ENCODE results near the gene KLHL29.

KLHL29 gene

GRCh38 chr2:23447405-23447804 is 62.4 kb downstream of the KLHL29 start:
- intact Hi-C loops (cut with micrococcal nuclease): no loop called here
- Mint-ChIP-seq H3K9me3 (no peaks in the 10 kb centered on the region), H3K27ac (no peak overlapping the region), H3K36me3 (ENCODE audit: low read depth) (no peaks in the 10 kb centered on the region), H3K4me3 (no peak overlapping the region), H3K4me1 (ENCODE audit: low read depth) (peaks cover 24% of the 10 kb centered on the region), H3K27me3 (peaks cover 47% of the 10 kb centered on the region)

- Mint-ChIP-seq H3K9me3 (no peaks in the 10 kb centered on the region), H3K27me3 (peaks cover 56% of the 10 kb centered on the region), H3K4me1 (ENCODE audit: low read depth) (peaks cover 36% of the 10 kb centered on the region), H3K4me3 (no peak overlapping the region), H3K36me3 (ENCODE audit: low read depth) (no peaks in the 10 kb centered on the region), H3K27ac (no peak overlapping the region)
- intact Hi-C loops (cut with micrococcal nuclease): no loop called here
Measured at GRCh38 chr2:23448906-23449305, 63.9 kb downstream of the KLHL29 start.

GRCh38 chr2:23449413-23449812 is 64.4 kb downstream of the KLHL29 start:
- H3K36me3 Mint-ChIP-seq (ENCODE audit: low read depth): no peaks in the 10 kb centered on the region
- no peaks in the 10 kb centered on the region for H3K9me3 Mint-ChIP-seq
- intact Hi-C loops (cut with micrococcal nuclease): no loop called here
- H3K27ac Mint-ChIP-seq: peak overlapping the region; percentile 52
- H3K4me1 Mint-ChIP-seq (ENCODE audit: low read depth): peaks cover 38% of the 10 kb centered on the region
- peaks cover 54% of the 10 kb centered on the region for H3K27me3 Mint-ChIP-seq
- H3K4me3 Mint-ChIP-seq: no peak overlapping the region

- Mint-ChIP-seq H3K4me3 (no peak overlapping the region), H3K36me3 (ENCODE audit: low read depth) (no peaks in the 10 kb centered on the region), H3K4me1 (ENCODE audit: low read depth) (peaks cover 42% of the 10 kb centered on the region), H3K27me3 (peaks cover 57% of the 10 kb centered on the region), H3K9me3 (no peaks in the 10 kb centered on the region), H3K27ac (peak overlapping the region; percentile 52)
- intact Hi-C loops (cut with micrococcal nuclease): loop anchor here (10.0 kb wide), 3 partner anchors 65 to 545 kb away; partner anchors contain the start of gene KLHL29
Measured at GRCh38 chr2:23449831-23450331, 64.9 kb downstream of the KLHL29 start.

GRCh38 chr2:23452372-23452771 is 67.4 kb downstream of the KLHL29 start:
- Mint-ChIP-seq H3K4me1 (ENCODE audit: low read depth) (peaks cover 43% of the 10 kb centered on the region), H3K4me3 (no peak overlapping the region), H3K27me3 (peaks cover 46% of the 10 kb centered on the region), H3K36me3 (ENCODE audit: low read depth) (no peaks in the 10 kb centered on the region), H3K27ac (no peak overlapping the region), H3K9me3 (no peaks in the 10 kb centered on the region)
- intact Hi-C loops (cut with micrococcal nuclease): loop anchor here (10.0 kb wide), 3 partner anchors 68 to 548 kb away; partner anchors contain the start of gene KLHL29

GRCh38 chr2:23452853-23453420 is 68.0 kb downstream of the KLHL29 start:
- peaks cover 43% of the 10 kb centered on the region for H3K4me1 Mint-ChIP-seq (ENCODE audit: low read depth)
- no peak overlapping the region for H3K27ac Mint-ChIP-seq
- intact Hi-C loops (cut with micrococcal nuclease): loop anchor here (10.0 kb wide), 3 partner anchors 68 to 548 kb away; partner anchors contain the start of gene KLHL29
- peaks cover 44% of the 10 kb centered on the region for H3K27me3 Mint-ChIP-seq
- H3K9me3 Mint-ChIP-seq: no peaks in the 10 kb centered on the region
- H3K4me3 Mint-ChIP-seq: no peak overlapping the region
- no peaks in the 10 kb centered on the region for H3K36me3 Mint-ChIP-seq (ENCODE audit: low read depth)

GRCh38 chr2:23453432-23453831 is 68.5 kb downstream of the KLHL29 start:
- intact Hi-C loops (cut with micrococcal nuclease): loop anchor here (10.0 kb wide), 3 partner anchors 69 to 549 kb away; partner anchors contain the start of gene KLHL29
- Mint-ChIP-seq H3K27ac (no peak overlapping the region), H3K4me1 (ENCODE audit: low read depth) (peaks cover 43% of the 10 kb centered on the region), H3K27me3 (peaks cover 44% of the 10 kb centered on the region), H3K9me3 (no peaks in the 10 kb centered on the region), H3K4me3 (no peak overlapping the region), H3K36me3 (ENCODE audit: low read depth) (no peaks in the 10 kb centered on the region)

- Mint-ChIP-seq H3K9me3 (no peaks in the 10 kb centered on the region), H3K4me3 (no peak overlapping the region), H3K27ac (no peak overlapping the region), H3K27me3 (peaks cover 44% of the 10 kb centered on the region), H3K36me3 (ENCODE audit: low read depth) (no peaks in the 10 kb centered on the region), H3K4me1 (ENCODE audit: low read depth) (peaks cover 42% of the 10 kb centered on the region)
- intact Hi-C loops (cut with micrococcal nuclease): loop anchor here (10.0 kb wide), 3 partner anchors 69 to 549 kb away; partner anchors contain the start of gene KLHL29
Measured at GRCh38 chr2:23453836-23454460, 69.0 kb downstream of the KLHL29 start.

GRCh38 chr2:23454501-23455120 is 69.6 kb downstream of the KLHL29 start:
- peak overlapping the region; percentile 2 for H3K27ac Mint-ChIP-seq
- H3K9me3 Mint-ChIP-seq: no peaks in the 10 kb centered on the region
- H3K36me3 Mint-ChIP-seq (ENCODE audit: low read depth): no peaks in the 10 kb centered on the region
- H3K27me3 Mint-ChIP-seq: peaks cover 44% of the 10 kb centered on the region
- no peak overlapping the region for H3K4me3 Mint-ChIP-seq
- peaks cover 35% of the 10 kb centered on the region for H3K4me1 Mint-ChIP-seq (ENCODE audit: low read depth)
- intact Hi-C loops (cut with micrococcal nuclease): loop anchor here (10.0 kb wide), 3 partner anchors 70 to 550 kb away; partner anchors contain the start of gene KLHL29

- Mint-ChIP-seq H3K27me3 (peaks cover 41% of the 10 kb centered on the region), H3K36me3 (ENCODE audit: low read depth) (no peaks in the 10 kb centered on the region), H3K9me3 (no peaks in the 10 kb centered on the region), H3K4me3 (no peak overlapping the region), H3K27ac (no peak overlapping the region), H3K4me1 (ENCODE audit: low read depth) (peaks cover 26% of the 10 kb centered on the region)
- intact Hi-C loops (cut with micrococcal nuclease): loop anchor here (10.0 kb wide), 3 partner anchors 72 to 552 kb away; partner anchors contain the start of gene KLHL29
Measured at GRCh38 chr2:23456396-23456795, 71.4 kb downstream of the KLHL29 start.

GRCh38 chr2:23456881-23457760 is 72.1 kb downstream of the KLHL29 start:
- Mint-ChIP-seq H3K9me3 (no peaks in the 10 kb centered on the region), H3K4me1 (ENCODE audit: low read depth) (peaks cover 21% of the 10 kb centered on the region), H3K4me3 (no peak overlapping the region), H3K27me3 (peaks cover 36% of the 10 kb centered on the region), H3K36me3 (ENCODE audit: low read depth) (no peaks in the 10 kb centered on the region), H3K27ac (no peak overlapping the region)
- intact Hi-C loops (cut with micrococcal nuclease): loop anchor here (10.0 kb wide), 3 partner anchors 72 to 552 kb away; partner anchors contain the start of gene KLHL29

- intact Hi-C loops (cut with micrococcal nuclease): loop anchor here (10.0 kb wide), 3 partner anchors 73 to 553 kb away; partner anchors contain the start of gene KLHL29
- H3K36me3 Mint-ChIP-seq (ENCODE audit: low read depth): no peaks in the 10 kb centered on the region
- no peaks in the 10 kb centered on the region for H3K9me3 Mint-ChIP-seq
- peaks cover 11% of the 10 kb centered on the region for H3K4me1 Mint-ChIP-seq (ENCODE audit: low read depth)
- no peak overlapping the region for H3K4me3 Mint-ChIP-seq
- H3K27ac Mint-ChIP-seq: no peak overlapping the region
- peaks cover 30% of the 10 kb centered on the region for H3K27me3 Mint-ChIP-seq
Measured at GRCh38 chr2:23457990-23458682, 73.2 kb downstream of the KLHL29 start.

- Mint-ChIP-seq H3K27me3 (peaks cover 23% of the 10 kb centered on the region), H3K4me3 (no peak overlapping the region), H3K36me3 (ENCODE audit: low read depth) (no peaks in the 10 kb centered on the region), H3K27ac (no peak overlapping the region), H3K4me1 (ENCODE audit: low read depth) (peaks cover 7% of the 10 kb centered on the region), H3K9me3 (no peaks in the 10 kb centered on the region)
- intact Hi-C loops (cut with micrococcal nuclease): loop anchor here (10.0 kb wide), 3 partner anchors 74 to 554 kb away; partner anchors contain the start of gene KLHL29
Measured at GRCh38 chr2:23459032-23459431, 74.1 kb downstream of the KLHL29 start.
